ENCODE results near the gene AATF.

The AATF gene

DNA sequence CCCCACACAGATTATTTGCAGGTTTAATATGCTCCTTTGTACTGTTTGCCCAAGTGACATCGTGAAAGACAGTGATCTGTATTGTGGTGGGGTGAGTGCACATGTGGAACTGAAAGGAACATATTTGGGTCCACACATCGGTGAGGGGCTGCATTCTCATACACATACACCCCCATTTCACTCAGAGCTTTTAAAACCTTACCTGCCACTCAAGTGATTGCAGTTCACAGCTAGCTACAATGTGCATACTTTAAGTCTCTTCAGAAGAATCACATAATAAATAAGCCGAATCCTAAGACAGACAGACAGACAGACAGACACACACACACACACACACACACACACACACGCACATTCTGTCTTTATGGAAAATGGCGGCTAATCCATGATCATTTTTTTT lies 102.6 kb downstream of the AATF start:
- DNase-seq, result no peak
- no peaks in the 10 kb centered on the region for H3K27me3 Mint-ChIP-seq
- no peaks in the 10 kb centered on the region for H3K9me3 Mint-ChIP-seq
- peaks cover 8% of the 10 kb centered on the region for H3K4me1 Mint-ChIP-seq (ENCODE audit: low read depth)
- no peak overlapping the region for H3K27ac Mint-ChIP-seq
- H3K36me3 Mint-ChIP-seq (ENCODE audit: low read depth), result peaks cover 75% of the 10 kb centered on the region
- no peak overlapping the region for H3K4me3 Mint-ChIP-seq

- Mint-ChIP-seq H3K9me3 (no peaks in the 10 kb centered on the region), H3K36me3 (ENCODE audit: low read depth) (peaks cover 79% of the 10 kb centered on the region), H3K4me1 (ENCODE audit: low read depth) (peaks cover 8% of the 10 kb centered on the region), H3K27me3 (no peaks in the 10 kb centered on the region), H3K4me3 (no peak overlapping the region), H3K27ac (no peak overlapping the region)
- no peak for DNase-seq
These were observed 103.1 kb downstream of the AATF start for GRCh38 chr17:37051833-37052232.

DNA sequence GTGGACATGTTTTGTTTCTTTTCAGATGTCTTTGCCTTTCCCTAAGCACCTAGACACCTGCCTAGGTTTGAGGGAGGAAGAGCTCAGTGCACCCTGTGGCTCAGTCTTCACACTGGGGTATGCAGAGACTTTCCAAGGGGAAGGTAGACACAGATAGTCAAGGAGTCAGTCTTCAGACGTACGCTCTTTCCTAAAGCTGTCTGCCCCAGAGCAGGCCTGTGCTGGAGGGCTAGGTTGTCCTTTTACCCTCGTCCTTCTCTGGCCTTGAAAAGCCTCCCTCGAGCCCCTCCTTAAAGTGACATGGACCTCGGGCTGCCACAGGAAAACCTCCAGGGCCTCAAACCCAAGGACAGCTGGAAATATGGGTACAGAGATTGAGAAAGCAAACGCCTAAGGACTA lies 103.7 kb downstream of the AATF start:
- Mint-ChIP-seq H3K36me3 (ENCODE audit: low read depth) (peaks cover 84% of the 10 kb centered on the region), H3K9me3 (no peaks in the 10 kb centered on the region), H3K4me3 (no peak overlapping the region), H3K27me3 (no peaks in the 10 kb centered on the region), H3K27ac (no peak overlapping the region), H3K4me1 (ENCODE audit: low read depth) (peaks cover 6% of the 10 kb centered on the region)
- DNase-seq, result no peak

DNA sequence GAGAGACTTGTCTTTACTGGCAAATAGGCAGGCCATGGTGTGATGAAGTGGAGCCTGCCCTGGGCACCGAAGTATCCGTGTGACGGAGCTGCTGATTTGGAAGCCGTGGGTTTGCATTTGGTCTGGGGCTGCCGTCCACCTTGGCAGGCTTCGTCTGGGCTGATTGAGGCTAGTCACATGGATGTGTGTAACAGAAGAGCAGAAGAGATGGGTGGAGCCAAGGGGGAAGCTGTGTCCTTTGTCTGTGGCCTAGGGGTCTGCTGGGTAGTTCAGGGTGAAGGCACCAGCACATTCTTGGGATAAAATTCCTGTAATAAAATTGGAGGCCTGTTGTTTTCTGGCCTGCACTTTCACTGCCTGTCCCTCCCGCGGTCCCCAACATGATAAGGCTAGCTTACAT lies 106.1 kb downstream of the AATF start:
- no peak for DNase-seq
- no peaks in the 10 kb centered on the region for H3K27me3 Mint-ChIP-seq
- H3K9me3 Mint-ChIP-seq, result no peaks in the 10 kb centered on the region
- no peaks in the 10 kb centered on the region for H3K4me1 Mint-ChIP-seq (ENCODE audit: low read depth)
- no peak overlapping the region for H3K4me3 Mint-ChIP-seq
- H3K27ac Mint-ChIP-seq, result no peak overlapping the region
- peaks cover 74% of the 10 kb centered on the region for H3K36me3 Mint-ChIP-seq (ENCODE audit: low read depth)

GRCh38 chr17:37056622-37057021 lies 107.9 kb downstream of the AATF start:
- no peaks in the 10 kb centered on the region for H3K27me3 Mint-ChIP-seq
- H3K4me3 Mint-ChIP-seq, result no peak overlapping the region
- no peak for DNase-seq
- H3K36me3 Mint-ChIP-seq (ENCODE audit: low read depth), result peaks cover 61% of the 10 kb centered on the region
- H3K9me3 Mint-ChIP-seq, result no peaks in the 10 kb centered on the region
- H3K27ac Mint-ChIP-seq, result no peak overlapping the region
- H3K4me1 Mint-ChIP-seq (ENCODE audit: low read depth), result no peaks in the 10 kb centered on the region

GRCh38 chr17:37059493-37059892 lies 110.7 kb downstream of the AATF start:
- Mint-ChIP-seq H3K4me3 (no peak overlapping the region), H3K27ac (no peak overlapping the region), H3K36me3 (ENCODE audit: low read depth) (peaks cover 41% of the 10 kb centered on the region), H3K27me3 (no peaks in the 10 kb centered on the region), H3K9me3 (no peaks in the 10 kb centered on the region), H3K4me1 (ENCODE audit: low read depth) (no peaks in the 10 kb centered on the region)
- no peak for DNase-seq

GRCh38 chr17:37060094-37060493 lies 111.3 kb downstream of the AATF start:
- no peak for DNase-seq
- Mint-ChIP-seq H3K4me1 (ENCODE audit: low read depth) (no peaks in the 10 kb centered on the region), H3K27me3 (no peaks in the 10 kb centered on the region), H3K36me3 (ENCODE audit: low read depth) (peaks cover 35% of the 10 kb centered on the region), H3K9me3 (no peaks in the 10 kb centered on the region), H3K4me3 (no peak overlapping the region), H3K27ac (no peak overlapping the region)

- H3K4me3 Mint-ChIP-seq, result no peak overlapping the region
- H3K27me3 Mint-ChIP-seq, result no peaks in the 10 kb centered on the region
- H3K4me1 Mint-ChIP-seq (ENCODE audit: low read depth), result no peaks in the 10 kb centered on the region
- no peak overlapping the region for H3K27ac Mint-ChIP-seq
- H3K9me3 Mint-ChIP-seq, result no peaks in the 10 kb centered on the region
- DNase-seq, result no peak
- H3K36me3 Mint-ChIP-seq (ENCODE audit: low read depth), result peaks cover 26% of the 10 kb centered on the region
These were observed 112.2 kb downstream of the AATF start for GRCh38 chr17:37060928-37061327.

- H3K27ac Mint-ChIP-seq, result no peak overlapping the region
These were observed 113.3 kb downstream of the AATF start for GRCh38 chr17:37062021-37062420.

GRCh38 chr17:37064206-37064605 lies 115.5 kb downstream of the AATF start:
- no peak for DNase-seq
- H3K27me3 Mint-ChIP-seq, result no peaks in the 10 kb centered on the region
- no peaks in the 10 kb centered on the region for H3K4me1 Mint-ChIP-seq (ENCODE audit: low read depth)
- no peak overlapping the region for H3K4me3 Mint-ChIP-seq
- H3K9me3 Mint-ChIP-seq, result no peaks in the 10 kb centered on the region
- peaks cover under 1% of the 10 kb centered on the region for H3K36me3 Mint-ChIP-seq (ENCODE audit: low read depth)
- no peak overlapping the region for H3K27ac Mint-ChIP-seq

More at GRCh38 chr17:37062021-37062420, 113.3 kb downstream of the AATF start:
- H3K27me3 Mint-ChIP-seq, result no peaks in the 10 kb centered on the region
- no peaks in the 10 kb centered on the region for H3K4me1 Mint-ChIP-seq (ENCODE audit: low read depth)
- no peak overlapping the region for H3K4me3 Mint-ChIP-seq
- H3K9me3 Mint-ChIP-seq, result no peaks in the 10 kb centered on the region
- peaks cover 16% of the 10 kb centered on the region for H3K36me3 Mint-ChIP-seq (ENCODE audit: low read depth)
- DNase-seq, result no peak

- Mint-ChIP-seq H3K27me3 (no peaks in the 10 kb centered on the region), H3K9me3 (no peaks in the 10 kb centered on the region), H3K4me3 (no peak overlapping the region), H3K36me3 (ENCODE audit: low read depth) (no peaks in the 10 kb centered on the region), H3K4me1 (ENCODE audit: low read depth) (no peaks in the 10 kb centered on the region), H3K27ac (no peak overlapping the region)
- DNase-seq, result no peak
These were observed 116.2 kb downstream of the AATF start for GRCh38 chr17:37064956-37065355.

DNA sequence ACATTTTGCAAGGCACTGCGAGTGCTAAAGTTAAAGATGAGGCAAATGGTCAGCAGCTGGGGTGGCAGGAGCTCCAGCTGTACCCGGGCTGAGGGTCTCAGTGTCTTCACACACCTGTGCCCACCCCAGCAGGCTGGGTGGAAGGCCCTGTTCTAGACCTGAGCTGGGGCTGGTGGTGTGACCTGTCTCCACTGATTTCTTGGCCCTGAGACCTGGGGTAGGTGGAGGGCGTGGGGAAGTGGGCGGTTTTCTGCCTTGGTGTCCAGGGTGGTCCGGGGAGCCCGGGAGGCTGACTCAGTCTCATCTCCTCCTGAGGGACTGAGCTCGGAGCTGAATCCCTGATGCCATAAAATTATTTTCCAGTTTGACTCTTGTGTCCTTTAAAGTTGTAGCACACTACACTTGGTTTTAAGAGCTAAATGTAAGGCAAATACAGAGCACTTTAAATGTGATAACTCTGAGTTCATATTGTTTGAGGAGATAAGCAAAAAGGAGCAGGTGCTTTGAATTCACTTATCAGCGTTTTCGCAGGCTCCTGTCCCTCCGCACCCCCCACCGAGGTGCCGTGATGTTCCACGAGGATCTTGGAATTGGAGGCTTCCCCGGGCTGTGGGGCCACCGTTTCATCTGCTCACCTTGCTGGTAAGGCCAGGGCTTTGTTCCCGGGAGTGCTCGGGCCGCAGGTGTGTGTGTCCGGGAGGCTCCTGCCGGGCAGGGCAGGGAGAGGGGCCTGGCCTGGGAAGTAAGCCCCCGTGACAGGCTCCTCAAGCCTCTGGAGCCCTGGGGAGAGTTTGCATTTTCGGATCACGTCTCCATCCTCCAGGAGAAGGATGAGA lies 117.0 kb downstream of the AATF start:
- no peaks in the 10 kb centered on the region for H3K27me3 Mint-ChIP-seq
- H3K36me3 Mint-ChIP-seq (ENCODE audit: low read depth), result no peaks in the 10 kb centered on the region
- no peaks in the 10 kb centered on the region for H3K4me1 Mint-ChIP-seq (ENCODE audit: low read depth)
- H3K9me3 Mint-ChIP-seq, result no peaks in the 10 kb centered on the region
- DNase-seq, result no peak
- no peak overlapping the region for H3K4me3 Mint-ChIP-seq
- H3K27ac Mint-ChIP-seq, result no peak overlapping the region

- no peaks in the 10 kb centered on the region for H3K36me3 Mint-ChIP-seq (ENCODE audit: low read depth)
- DNase-seq, result no peak
- H3K4me1 Mint-ChIP-seq (ENCODE audit: low read depth), result no peaks in the 10 kb centered on the region
- no peak overlapping the region for H3K27ac Mint-ChIP-seq
- no peaks in the 10 kb centered on the region for H3K27me3 Mint-ChIP-seq
- no peak overlapping the region for H3K4me3 Mint-ChIP-seq
- H3K9me3 Mint-ChIP-seq, result no peaks in the 10 kb centered on the region
These were observed 117.8 kb downstream of the AATF start for GRCh38 chr17:37066322-37067255.

- no peaks in the 10 kb centered on the region for H3K36me3 Mint-ChIP-seq (ENCODE audit: low read depth)
- no peak overlapping the region for H3K4me3 Mint-ChIP-seq
- no peak overlapping the region for H3K27ac Mint-ChIP-seq
- no peaks in the 10 kb centered on the region for H3K4me1 Mint-ChIP-seq (ENCODE audit: low read depth)
- H3K9me3 Mint-ChIP-seq, result no peaks in the 10 kb centered on the region
- DNase-seq, result no peak
- H3K27me3 Mint-ChIP-seq, result no peaks in the 10 kb centered on the region
These were observed 118.9 kb downstream of the AATF start for GRCh38 chr17:37067555-37068111.

GRCh38 chr17:37068266-37068665 lies 119.5 kb downstream of the AATF start:
- Mint-ChIP-seq H3K36me3 (ENCODE audit: low read depth) (no peaks in the 10 kb centered on the region), H3K27me3 (no peaks in the 10 kb centered on the region), H3K4me1 (ENCODE audit: low read depth) (no peaks in the 10 kb centered on the region), H3K27ac (no peak overlapping the region), H3K4me3 (no peak overlapping the region), H3K9me3 (no peaks in the 10 kb centered on the region)
- no peak for DNase-seq

Data from activated T-cell treated with anti-CD3 and anti-CD28 coated beads, Interleukin-2, amount 50 U/mL, for 24 hours (primary cell).